CD1c-positive myeloid dendritic cell (primary cell): ENCODE data around the gene MYO15B.

Experiments used
- DNase-seq: peaks from one replicate; pipeline ENCODE4 v3.0.0-alpha.2; 2016; ENCODE audit errors: extremely low spot score

Gene MYO15B

DNA sequence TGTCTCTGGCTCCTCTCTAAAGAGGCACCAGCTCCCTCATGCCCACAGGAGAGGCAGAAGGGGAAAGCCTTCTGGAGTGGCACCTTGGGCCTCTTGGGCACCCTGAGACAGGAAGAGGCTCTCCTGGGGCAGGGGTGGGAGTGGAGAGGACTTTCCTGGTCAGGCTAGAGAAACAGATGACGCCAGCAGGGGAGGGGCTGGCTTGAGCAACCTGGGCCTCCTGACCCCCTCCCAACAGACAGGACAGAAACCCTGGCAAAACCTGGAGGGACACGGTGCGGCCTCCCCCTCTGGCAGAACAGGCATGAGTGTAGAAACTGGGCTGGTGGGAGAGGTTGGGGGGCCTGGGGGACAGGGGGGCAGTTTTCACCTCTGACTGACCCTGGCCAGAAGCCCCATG, 51.7 kb downstream of the MYO15B start:
- no peak for DNase-seq

DNA sequence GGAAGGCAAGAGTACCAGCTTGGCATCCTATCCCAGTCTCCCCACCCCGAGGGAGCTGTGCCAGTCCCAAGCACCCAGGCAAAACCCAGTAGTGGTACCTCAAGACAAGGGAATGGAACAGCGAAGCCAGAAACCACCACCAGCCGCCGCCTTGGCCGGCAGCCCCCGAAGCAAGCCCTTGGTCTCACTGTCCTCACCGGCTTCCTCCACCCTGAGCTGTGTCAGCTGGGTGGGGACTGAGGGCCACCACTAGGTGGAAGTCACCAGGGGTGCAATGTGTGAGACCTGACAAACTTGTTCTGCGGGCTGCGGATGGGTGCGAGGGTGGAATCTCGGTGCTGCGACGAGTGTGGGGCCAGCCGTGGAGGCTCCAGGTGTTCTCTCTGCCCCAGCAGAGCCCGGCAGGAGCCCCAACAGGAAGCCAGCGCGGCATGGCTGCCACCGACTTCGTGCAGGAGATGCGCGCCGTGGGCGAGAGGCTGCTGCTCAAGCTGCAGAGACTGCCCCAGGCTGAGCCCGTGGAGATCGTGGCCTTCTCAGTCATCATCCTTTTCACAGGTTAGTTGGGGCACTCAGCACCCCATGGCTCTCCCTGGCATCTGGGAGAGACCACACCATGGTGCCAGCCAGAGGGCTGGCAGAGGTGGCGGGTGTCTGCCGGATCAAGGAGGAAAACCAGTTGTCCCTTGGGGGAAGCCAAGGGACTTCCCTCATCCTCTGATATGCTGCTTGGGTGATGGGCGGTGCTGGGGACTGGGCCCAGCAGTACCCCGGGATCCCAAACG, 52.4 kb downstream of the MYO15B start:
- no peak for DNase-seq

DNA sequence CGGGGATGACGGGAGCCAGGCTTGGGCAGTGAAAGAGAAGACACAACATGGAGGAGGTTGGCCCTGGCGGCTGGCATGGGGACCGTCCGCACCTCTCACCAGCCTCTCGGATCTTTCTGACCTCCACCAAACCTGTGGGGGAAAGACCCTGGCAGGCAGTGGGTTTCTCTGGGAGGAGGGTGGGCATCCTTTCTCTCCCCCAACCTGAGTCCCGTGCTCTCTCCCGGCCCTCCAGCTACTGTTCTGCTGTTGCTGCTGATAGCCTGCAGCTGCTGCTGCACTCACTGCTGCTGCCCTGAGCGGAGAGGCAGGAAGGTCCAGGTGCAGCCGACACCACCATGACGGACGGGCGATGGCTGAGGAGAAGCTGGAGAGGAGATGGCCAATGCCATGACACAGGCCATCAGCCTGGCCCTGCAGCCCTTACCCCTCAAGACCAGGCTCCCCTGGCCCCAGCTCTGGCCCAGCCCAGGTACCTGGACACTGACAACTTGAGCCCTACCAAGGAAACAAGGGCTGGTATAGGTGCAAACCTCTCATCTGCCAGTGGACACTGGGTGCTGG, 53.0 kb downstream of the MYO15B start:
- DNase-seq = no peak

DNA sequence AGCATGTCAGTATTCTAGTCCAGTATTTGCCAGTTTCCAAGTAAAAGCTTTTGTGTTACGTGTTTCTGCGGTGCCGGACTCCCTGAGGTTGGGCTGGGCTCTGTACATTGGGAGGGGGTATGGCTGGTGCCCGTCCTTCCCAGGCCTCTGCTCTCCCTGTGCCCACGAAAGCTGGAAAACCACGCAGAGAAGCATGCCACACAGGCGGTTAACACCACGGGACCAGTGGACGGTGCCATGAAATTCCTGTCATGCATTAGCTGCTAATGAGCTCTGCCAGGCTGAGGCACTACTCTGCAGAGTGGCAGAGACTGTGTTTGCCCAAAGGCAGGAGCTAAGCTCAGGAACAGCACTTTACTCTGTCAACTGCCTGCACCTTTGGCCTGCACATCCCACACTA, 53.7 kb downstream of the MYO15B start:
- no peak for DNase-seq

DNA sequence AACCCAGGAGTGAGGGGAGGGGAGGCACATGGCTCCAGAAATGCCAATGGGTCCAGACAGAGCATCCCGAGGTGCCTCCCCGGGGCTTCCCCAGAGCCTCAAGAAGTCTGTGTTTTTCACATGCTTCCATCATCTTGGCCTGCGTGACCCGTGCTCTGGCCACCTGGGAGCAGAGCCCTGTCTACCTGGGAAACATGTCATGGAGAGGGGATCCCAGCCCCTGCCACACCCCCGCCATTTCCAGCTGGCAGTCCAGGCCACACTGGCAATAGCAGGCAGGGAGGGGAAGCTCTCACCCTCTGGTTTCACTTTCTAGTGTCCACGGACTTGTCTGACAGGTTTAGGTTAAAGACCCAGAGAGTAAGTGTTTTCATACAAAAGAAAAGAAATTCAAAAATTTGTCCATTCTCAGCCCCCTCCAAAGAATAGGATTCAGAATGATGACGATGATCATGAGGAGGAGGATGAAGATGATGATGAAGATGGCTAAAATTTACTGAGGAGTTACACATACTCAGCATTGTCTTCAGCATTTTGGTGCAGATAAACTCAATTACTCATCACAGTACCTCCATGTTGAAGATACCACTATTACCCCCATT, 54.7 kb downstream of the MYO15B start:
- no peak for DNase-seq

DNA sequence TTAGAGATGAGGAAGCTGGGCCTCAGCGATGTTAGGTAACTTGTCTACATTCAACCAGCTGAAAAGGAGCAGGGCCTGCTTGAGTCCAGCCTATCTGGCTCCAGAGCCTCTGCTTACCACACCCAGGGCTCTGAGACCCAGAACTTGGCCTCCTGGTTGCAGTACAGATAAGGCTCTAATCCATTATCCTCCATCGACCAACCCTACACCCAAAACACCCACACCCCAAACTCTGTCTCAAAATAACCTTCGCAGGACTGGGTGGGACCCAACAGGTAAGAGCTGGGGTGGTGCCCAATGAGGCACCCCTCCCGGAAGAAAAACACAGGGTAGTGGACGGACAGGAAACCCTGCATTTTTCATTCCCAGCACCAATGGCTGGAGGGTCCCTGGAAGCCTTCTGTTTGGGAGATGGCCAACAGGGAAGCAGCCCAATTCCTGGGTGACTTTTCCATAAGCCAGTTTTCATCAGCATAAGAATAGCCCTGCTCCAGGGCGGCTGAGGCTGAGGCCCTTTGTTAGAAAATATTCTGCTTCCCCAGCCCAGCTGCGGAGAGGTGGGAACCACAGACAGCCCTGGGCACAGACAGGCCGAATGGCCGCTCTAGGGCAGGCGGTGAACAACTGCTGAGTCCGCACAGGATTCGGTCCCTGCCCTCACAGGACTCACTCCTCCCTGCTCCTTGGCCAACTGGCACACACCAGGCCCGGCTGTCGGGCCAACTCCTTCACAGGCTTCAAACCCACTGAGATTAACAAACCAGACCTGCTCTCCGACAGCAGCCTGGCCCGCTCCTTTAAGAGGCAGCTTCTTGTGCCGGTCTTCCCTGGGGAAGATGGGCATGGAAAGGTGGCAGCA, 55.4 kb downstream of the MYO15B start:
- no peak for DNase-seq

DNA sequence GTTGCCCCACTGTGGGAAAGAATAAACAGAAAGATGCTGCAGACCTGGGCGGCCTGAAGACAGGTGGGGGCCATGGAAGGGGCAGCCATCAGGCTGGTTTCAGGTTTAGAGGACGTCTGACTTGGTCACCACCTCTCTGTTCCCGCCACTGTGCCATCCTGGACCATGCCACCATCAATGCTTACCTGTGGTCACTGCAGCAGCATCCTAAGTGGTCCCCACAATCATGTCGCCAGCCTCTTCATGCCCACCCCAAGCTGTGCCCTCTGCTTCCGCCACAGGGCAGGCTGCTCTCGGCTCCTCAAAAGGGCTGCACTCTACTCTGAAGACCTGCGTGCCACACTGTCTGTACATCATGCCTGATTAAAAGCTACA, 56.0 kb downstream of the MYO15B start:
- no peak for DNase-seq

DNA sequence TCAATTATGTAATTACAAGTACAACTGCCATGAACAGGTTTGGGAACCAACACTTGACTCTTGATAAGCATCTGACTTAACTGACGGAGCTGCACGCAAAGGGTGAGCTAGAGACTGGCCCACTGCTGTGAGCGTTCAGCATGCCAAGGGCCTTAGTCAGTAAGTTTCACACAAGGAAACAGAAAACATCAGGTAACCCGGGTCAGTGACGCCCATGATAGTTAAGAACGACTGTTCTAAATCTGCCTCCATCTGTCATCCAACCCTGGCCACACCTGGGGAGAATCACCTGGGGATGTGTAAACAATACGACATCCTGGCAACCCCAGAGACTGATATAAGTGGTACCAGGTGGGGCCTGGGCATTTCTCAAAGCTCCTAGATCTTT, 57.9 kb downstream of the MYO15B start:
- DNase-seq = no peak

DNA sequence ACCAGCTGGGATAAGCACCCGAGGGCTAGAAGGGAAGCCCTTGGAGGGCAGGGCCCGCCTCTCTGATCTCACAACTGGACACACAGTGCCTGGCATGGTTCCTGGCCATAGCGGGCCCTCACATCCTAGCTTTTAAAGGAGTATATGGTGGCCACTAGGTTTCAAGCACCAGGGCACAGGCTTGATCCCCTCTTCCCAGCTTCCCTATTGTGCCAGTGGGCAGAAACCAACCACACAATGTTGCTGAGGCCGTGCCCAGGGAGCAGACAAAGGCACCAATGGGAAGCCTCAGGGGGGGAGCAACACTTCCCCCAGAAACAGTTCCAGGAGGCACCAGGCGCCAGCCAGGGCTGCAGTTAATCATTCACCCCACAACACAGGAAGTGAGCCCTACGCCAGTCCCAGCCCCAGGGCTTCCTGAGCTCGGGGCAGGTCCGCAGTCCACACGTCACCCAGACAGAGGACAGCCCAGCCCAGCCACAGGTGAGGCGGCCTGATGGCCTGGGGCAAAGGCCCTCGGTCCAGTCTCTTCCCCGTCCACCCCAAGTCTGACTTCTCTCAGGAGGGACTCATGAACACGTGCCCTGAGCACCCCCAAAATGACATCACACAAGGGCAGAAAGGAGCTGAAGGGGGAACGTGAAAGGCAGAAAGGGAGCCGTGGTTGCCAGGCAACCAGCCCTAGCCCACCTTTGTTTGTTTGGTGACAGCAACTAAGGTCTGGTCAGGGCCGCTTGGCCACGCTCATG, 58.5 kb downstream of the MYO15B start:
- peak; percentile 63 for DNase-seq

DNA sequence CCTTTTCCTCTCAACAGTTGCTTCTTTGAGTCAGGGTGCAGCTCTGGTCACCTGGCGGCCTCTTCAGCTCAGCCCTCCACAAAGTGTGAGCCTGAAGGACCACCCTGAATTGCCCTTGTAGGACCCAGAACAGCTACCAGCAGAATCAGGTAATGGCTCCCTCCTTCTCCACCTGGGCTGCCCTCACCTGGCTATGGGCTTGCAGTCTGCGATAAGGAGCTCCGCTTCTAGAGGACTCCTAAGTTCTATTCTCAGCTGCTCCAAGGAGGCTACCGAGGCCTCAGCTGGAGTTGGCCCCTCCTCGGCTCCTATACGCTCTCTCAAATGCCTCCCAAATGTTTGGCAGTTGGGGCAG, 59.0 kb downstream of the MYO15B start:
- no peak for DNase-seq

DNA sequence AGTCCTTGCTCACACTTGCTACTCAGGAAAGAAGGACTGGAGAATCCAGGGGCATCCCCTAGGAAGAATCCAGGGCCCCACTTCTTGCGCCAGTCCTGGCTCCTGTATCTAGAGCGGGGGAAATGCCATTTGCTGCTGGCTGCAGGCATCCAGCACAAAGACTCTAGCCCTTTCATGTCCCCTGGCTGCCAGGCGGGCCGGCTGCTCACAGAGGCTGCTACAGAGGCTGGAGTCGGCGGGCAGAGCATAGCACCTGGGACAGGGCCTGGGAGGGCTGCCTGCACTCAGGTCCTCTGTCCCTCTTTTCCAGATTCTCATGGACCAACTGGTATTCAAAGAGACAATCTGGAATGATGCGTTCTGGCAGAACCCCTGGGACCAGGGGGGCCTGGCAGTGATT, 59.5 kb downstream of the MYO15B start:
- DNase-seq = no peak

DNA sequence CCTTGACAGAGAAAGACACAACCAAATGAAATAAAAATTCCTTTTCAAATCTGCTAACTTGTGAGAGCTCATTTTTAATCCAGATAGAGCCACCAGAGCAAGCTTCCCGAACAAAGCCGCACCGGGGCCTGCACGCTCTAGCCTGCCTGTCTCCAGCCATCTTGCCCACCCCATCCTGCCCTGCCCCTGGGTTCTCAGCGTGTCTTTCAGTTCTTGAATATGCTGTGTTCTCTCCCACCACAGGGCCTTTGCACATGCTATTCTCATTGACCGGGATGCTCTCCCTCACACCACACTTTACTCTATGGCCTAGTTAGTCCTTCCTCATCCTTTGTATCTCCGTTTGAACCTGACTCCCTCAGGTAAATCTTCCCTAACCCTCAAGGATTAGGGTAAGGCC, 60.3 kb downstream of the MYO15B start:
- DNase-seq = no peak

DNA sequence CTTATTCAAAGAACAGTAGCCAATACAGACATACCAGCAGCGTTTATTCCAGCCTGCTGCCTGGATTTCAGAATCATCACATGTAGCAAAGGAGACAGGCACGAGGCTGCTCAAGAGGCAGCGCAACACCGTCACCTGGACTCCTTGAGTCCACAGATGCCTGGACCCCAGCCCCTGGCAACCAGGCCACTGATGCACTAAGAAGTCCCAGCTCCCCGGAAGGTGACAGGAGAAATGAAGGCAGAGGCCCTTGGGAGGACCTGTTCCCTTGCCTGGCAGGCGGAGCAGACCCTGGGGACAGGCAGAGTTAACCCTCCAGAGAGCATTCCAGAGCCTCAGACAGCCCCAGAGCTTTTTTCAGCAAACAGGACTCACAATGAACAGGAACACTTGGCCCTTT, 62.1 kb downstream of the MYO15B start:
- DNase-seq = no peak

DNA sequence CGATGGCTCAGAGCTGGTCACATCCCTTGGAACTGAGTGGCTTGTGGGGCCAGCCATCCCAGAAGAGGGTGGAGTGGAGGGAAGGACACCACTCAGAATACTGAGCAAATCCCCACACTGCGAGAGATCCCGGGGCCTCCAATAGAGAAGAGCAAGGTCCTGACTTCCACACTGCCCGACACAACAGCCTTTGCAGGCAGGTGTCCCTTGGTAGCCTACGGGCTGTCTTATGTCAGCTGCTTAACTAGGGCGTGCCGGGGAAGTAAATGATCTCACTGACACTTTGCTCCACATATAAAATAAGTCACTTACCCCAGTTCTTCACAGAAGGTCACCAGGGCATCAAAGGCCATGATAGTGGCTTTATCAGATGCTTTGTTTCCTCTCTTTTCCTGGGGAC, 63.3 kb downstream of the MYO15B start:
- DNase-seq = no peak

DNA sequence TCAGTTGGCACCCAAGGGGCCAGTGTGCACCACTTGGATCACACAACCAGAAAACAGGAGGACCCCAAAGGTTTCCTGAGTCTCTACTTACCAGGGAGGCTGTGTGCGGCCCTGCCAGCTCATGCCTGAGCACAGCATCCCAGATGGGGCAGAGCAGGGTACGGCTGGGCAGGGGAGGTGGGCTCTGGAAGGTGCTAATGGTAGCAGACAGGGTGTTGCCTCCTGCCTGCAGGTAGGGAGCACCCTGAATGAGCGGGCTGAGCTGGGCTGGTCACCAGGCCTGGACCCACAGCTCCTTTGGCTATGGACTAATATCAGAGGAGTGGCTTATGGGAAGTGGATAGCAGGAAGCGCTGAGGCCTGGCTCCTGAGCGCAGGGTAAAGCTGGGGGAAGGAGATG, 64.7 kb downstream of the MYO15B start:
- DNase-seq = no peak

DNA sequence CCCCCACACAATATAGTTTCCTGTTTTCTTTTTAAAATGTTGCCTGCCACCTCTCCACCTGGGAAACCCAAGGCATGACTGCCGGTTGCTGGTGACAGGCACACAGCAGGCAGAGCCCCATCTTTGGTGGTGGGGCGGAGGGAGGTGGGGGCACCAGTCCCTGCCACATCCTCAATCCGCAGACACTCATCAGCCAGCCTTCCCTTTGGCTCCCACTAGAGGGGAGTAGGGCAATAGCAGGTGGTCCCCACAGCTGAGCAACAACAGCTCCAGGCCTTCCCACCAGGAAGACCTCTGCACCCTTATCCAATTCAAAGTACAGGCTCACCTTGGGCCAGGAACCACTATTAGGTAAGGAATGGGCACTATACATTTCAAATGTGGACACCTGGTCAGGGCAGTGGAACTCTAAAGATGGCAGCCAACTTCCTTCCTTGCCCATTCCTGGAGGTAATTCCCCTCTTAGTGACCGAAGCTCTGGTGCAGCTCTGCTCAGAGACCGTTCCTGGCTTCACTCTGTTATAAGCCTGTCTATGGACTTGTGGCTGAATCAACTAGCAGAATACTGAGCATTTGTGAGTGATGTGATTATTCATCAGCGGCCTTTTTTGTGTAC, 65.4 kb downstream of the MYO15B start:
- no peak for DNase-seq

DNA sequence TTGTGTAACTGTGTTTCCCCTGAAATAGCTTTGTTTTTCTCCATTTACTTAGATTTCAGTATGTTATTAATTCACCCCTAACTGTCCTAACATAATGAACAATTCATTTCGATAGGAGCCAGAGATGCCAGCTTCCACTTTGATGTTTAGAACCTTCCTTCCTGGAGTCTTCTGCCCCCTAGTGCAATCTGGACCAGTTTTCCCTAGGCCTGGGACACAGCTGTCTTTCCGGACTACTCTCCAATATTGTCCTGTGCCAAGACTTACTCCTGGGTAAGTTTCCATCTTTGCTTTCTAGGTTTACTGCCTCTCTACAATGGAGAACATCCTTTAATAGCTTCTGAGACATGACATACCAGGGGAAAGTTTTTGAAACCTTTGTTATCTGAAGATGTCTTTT, 66.6 kb downstream of the MYO15B start:
- DNase-seq = no peak

DNA sequence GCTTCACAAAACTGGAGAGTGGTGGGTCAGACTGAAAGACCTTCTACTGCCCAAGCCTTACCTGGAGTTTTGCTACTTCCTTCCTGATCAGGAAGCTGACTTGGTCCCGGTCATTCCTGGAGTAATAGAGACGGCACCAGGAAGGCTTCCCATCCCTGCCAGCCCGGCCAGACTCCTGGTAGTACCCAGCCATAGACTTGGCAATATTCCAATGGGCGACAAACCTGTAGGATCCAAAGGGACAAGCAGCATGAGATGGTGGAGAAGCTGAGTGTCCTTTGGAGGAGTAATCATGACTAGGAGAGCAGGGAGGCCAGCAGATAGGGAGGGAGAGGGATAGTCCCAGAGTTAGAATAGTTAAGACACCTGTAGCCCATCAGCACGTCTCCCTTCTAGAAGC, 70.6 kb downstream of the MYO15B start:
- no peak for DNase-seq

DNA sequence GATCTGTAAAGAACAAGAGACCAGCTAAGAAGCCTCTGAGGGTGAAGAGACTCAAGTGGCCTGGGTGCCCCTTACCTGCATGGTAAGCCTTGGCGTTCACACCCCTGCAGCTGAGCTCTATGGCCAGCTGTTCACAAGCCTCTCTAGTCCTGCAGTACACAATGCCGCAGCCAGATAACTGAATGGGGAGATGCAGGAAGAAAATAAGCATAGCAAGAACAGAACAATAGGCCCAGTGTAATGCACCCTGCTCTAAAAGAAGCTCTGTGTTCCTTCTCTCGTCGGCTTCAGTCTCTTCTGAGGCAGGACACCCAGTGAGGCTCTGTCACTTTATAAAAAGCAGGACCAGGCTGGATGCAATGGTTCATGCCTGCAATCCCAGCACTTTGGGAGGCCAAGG, 73.9 kb downstream of the MYO15B start:
- DNase-seq = no peak

DNA sequence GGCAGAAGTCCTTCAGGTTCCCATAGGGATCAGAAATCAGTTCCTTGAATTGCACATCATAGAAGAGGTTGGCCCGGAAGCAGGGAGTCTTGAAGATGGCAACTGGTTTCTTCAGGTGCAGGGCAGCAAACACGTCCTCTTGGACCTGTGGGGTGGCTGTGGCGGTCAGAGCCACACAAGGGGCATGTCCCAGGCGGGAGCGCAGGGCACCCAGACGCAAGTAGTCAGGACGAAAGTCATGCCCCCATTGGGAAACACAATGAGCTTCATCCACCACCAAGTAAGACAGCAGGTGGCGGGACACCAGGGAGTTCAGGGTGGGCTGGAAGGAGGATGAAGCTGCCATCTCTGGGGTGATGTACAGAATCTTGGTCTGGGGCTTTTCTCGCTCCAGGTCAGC, 74.9 kb downstream of the MYO15B start:
- no peak for DNase-seq

DNA sequence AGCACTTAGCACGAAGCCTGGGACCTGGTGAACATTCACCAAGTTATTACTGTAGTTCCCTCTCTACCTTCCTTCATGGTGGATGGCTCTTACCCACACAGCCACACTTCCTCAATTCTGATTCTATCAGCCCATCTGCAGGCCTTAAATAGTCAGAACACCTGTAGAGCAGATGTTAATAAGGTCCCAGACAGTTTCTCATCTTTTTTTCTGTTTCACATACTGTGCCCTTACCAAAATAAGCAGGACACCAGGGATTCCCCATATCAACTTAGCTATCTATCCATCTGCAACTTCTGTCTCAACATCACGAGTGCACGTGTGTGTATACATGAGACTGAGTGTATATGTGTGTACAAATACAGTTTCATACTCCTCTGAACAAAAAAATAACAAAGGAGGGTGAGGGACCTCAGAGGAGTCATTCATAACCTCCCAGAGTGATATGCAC, 76.5 kb downstream of the MYO15B start:
- DNase-seq = no peak
